Fibroblast of mammary gland (primary cell): Measurements from ENCODE around the gene PLXNA2.

Source experiments
- DNase-seq: peaks from one replicate; pipeline ENCODE4 v3.0.0-alpha.2; 2010; ENCODE audit warnings: low read depth
- H3K4me3 ChIP-seq: 2 replicates; pipeline ENCODE4 v1.5.1; 2011; ENCODE audit warnings: low read depth, mild to moderate bottlenecking, low read length, moderate library complexity; ENCODE audit not compliant: control insufficient read depth
- CTCF ChIP-seq: conservative IDR thresholded peaks from 2 replicates; pipeline ENCODE4 v1.5.1; 2011; ENCODE audit warnings: low read depth, low read length, inconsistent platforms; ENCODE audit not compliant: control insufficient read depth, insufficient read depth

The PLXNA2 gene

DNA sequence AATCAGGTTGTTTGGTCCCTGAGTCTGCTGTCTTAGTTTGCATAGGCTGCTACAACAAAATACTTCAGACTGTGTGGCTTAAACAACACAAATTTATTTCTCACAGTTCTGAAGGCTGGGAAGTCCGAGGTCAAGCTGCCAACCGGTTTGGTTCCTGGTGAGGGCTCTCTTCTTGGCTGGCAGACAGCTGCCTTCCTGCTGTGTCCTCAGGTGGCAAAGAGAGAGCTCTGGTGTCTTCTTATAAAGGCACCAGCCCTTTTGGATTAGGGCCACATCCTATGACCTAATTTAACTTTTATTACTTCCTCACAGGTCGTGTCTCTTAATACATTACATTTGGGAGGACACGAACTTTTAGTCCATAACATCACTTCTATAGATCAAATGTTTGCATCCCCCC, 243.7 kb downstream of the PLXNA2 start:
- no peak for TF ChIP-seq CTCF
- DNase-seq = no peak
- H3K4me3 ChIP-seq = no peak overlapping the region

GRCh38 chr1:207999972-208000371, 244.2 kb downstream of the PLXNA2 start:
- no peak overlapping the region for H3K4me3 ChIP-seq
- peak; percentile 7 for DNase-seq
- no peak for TF ChIP-seq CTCF

GRCh38 chr1:207999274-207999915, 244.8 kb downstream of the PLXNA2 start:
- no peak for TF ChIP-seq CTCF
- no peak for DNase-seq
- H3K4me3 ChIP-seq = no peak overlapping the region

- H3K4me3 ChIP-seq = no peak overlapping the region
- DNase-seq = no peak
- TF ChIP-seq CTCF = no peak
Observed at GRCh38 chr1:207998691-207999090, 245.5 kb downstream of the PLXNA2 start.

DNA sequence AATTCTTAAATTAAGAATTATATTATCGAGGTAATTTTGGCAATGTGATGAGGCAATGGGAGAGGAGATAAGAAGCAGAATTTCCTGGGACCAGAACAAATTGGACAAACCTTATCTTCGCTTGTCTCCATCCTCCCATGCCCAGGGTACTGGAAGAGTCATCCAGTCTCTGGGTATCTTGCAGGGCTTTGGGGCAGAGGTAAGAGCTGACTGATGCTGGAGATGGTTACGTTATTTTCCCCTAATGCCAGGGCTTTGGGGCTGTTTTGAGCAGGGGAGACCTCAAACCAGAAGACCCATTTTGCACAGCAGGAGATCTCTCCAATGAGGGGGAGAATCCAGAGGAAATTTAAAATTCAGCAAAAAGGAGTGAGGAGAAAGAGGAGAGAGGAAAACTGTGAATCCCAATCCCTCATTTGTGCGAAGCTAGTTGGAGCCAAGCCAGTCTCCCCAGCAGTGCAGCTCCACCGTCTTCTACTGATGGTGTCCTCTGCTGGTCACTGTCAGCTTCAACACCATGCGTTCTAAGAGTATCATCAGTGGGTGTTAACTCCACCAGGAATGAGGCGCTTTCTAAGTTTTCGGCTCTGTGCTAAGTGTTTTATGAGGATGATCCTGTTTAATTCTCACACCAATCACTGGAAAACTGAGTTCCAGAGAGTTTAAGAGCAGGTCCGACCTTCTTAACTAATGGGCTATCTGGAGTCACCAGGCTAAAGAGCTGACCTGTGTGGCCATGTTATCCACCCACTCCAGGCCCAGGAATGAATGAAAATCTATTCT, 246.5 kb downstream of the PLXNA2 start:
- peak; percentile 65 for TF ChIP-seq CTCF
- H3K4me3 ChIP-seq = no peak overlapping the region
- DNase-seq = peak; percentile 66

- DNase-seq = no peak
- H3K4me3 ChIP-seq = no peak overlapping the region
- TF ChIP-seq CTCF = no peak
Observed at GRCh38 chr1:207996636-207997035, 247.5 kb downstream of the PLXNA2 start.
